Osteoblast (primary cell): ENCODE data around the gene AGK. TPM values are rescaled to one million over a fixed set of nuclear protein-coding genes. Genes with fewer than 3 reads are reported as not detected.

Experiments used
- DNase-seq: peaks from one replicate; pipeline ENCODE4 v3.0.0; 2011; ENCODE audit warnings: low spot score, mixed read lengths; ENCODE audit not compliant: insufficient read length; ENCODE audit errors: missing footprints
- H2AFZ ChIP-seq: 2 replicates; pipeline ENCODE4 v1.6.0; 2011; ENCODE audit warnings: mild to moderate bottlenecking, low read length
- H3K27ac ChIP-seq: 2 replicates; pipeline ENCODE4 v1.5.1; 2011; ENCODE audit warnings: mild to moderate bottlenecking, low read depth, low read length, moderate library complexity
- H3K27me3 ChIP-seq: 2 replicates; pipeline ENCODE4 v1.6.0; 2012; ENCODE audit warnings: mild to moderate bottlenecking, control low read depth, inconsistent platforms, low read length, moderate library complexity; ENCODE audit not compliant: insufficient read depth
- H3K36me3 ChIP-seq: 2 replicates; pipeline ENCODE4 v1.5.1; 2011; ENCODE audit warnings: mild to moderate bottlenecking, low read length, control low read depth, moderate library complexity; ENCODE audit not compliant: insufficient read depth
- H3K4me1 ChIP-seq: 2 replicates; pipeline ENCODE4 v1.5.1; 2011; ENCODE audit warnings: mild to moderate bottlenecking, low read length, control low read depth, moderate library complexity; ENCODE audit not compliant: insufficient read depth
- H3K4me2 ChIP-seq: 2 replicates; pipeline ENCODE4 v1.6.0; 2011; ENCODE audit warnings: mild to moderate bottlenecking, low read length; ENCODE audit not compliant: insufficient read depth
- H3K4me3 ChIP-seq: fragments of 200-600 bp; sonication (generic); 3 replicates; pipeline ENCODE4 v1.5.1; 2012; ENCODE audit warnings: mild to moderate bottlenecking, low read length, inconsistent platforms; ENCODE audit not compliant: insufficient read depth
- H3K79me2 ChIP-seq: 2 replicates; pipeline ENCODE4 v1.6.0; 2012; ENCODE audit warnings: mild to moderate bottlenecking, low read length, control low read depth, inconsistent platforms; ENCODE audit not compliant: insufficient read depth
- H3K9me3 ChIP-seq: 2 replicates; pipeline ENCODE4 v1.5.1; 2011; ENCODE audit warnings: low read depth, low read length, control low read depth
- H4K20me1 ChIP-seq: 2 replicates; pipeline ENCODE4 v1.6.0; 2012; ENCODE audit warnings: mild to moderate bottlenecking, low read length, control low read depth; ENCODE audit not compliant: insufficient read depth
- CTCF ChIP-seq: IDR thresholded peaks from 2 replicates; pipeline ENCODE4 v1.5.1; 2011; ENCODE audit warnings: mild to moderate bottlenecking, low read depth, low read length, moderate library complexity; ENCODE audit errors: extremely low read depth
- total RNA-seq: library from RNA; depleted of rRNA; stranded (reverse); fragments of >200 nt; gene quantifications from 2 replicates; pipeline ENCODE4 v1.2.3, GENCODE V29; 2012

Gene AGK
- total RNA-seq, 1 donor, result 26.1 TPM

DNA sequence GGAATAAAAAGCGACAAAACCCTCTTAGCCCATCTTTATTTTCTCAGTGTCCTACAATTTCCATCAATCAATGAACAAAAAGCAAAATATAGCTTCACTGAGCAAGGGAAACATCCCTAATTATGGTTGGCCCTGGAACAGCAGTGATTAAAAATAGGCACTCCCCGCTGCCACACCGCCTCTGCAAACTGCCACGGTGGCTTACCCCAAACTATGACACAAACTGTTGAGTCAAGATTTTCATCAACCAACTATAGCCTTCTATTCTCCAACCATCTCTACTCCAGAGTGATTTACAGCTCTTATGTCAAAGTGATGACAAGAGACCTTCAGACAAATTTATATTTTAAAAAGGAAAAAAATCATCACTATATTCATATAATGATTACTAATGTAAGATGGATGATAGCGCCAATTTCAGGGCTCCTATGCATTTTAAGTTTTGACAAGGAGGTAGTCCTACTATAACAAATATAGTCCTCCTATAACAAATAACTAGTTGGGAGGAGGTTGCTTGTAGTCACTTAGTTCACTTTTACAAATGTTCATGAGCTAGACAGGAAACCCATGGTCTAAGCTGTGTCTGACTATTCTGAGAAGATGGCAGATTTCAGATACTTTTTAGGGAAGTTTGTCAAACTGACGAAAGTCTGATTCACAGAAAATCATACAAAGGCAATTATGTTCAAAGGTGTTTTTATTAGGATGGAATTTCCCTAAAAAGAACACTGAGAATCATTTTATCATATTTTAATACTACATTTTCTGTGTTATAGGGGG is 124.4 kb downstream of the AGK start:
- TF ChIP-seq CTCF, result no peak
- Histone ChIP-seq H3K4me2 (no peak overlapping the region), H3K4me3 (no peak overlapping the region), H3K27ac (peak overlapping the region; percentile 45), H3K36me3 (no peaks in the 10 kb centered on the region), H3K27me3 (no peaks in the 10 kb centered on the region), H3K4me1 (peaks cover 21% of the 10 kb centered on the region), H4K20me1 (no peaks in the 10 kb centered on the region), H2AFZ (no peak overlapping the region), H3K79me2 (no peaks in the 10 kb centered on the region), H3K9me3 (no peaks in the 10 kb centered on the region)
- DNase-seq, result peak; percentile 26

DNA sequence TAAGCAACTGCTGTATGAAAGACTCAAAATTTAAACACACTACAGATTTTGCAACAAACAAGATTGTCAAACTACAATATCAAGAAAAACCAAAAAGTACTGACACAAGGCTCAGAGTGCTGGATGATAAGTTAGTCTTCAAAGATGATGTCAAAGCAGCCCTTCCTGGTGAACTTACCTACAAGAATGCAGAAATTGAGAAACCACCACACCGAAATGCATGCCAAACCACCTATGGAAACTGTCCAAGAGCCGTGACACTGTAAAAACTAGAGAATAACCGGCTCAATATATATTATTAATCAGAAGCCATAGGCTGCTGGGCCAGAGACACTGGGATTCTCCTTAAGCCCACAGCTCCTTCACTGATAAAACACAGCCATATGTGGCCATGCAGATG is 125.4 kb downstream of the AGK start:
- no peaks in the 10 kb centered on the region for H3K27me3 ChIP-seq
- H3K27ac ChIP-seq, result peak overlapping the region; percentile 45
- H3K4me3 ChIP-seq, result no peak overlapping the region
- H3K9me3 ChIP-seq, result no peaks in the 10 kb centered on the region
- no peak overlapping the region for H3K4me2 ChIP-seq
- no peaks in the 10 kb centered on the region for H3K79me2 ChIP-seq
- no peak overlapping the region for H2AFZ ChIP-seq
- peaks cover 21% of the 10 kb centered on the region for H3K4me1 ChIP-seq
- no peak for DNase-seq
- H3K36me3 ChIP-seq, result no peaks in the 10 kb centered on the region
- H4K20me1 ChIP-seq, result no peaks in the 10 kb centered on the region
- TF ChIP-seq CTCF, result no peak

DNA sequence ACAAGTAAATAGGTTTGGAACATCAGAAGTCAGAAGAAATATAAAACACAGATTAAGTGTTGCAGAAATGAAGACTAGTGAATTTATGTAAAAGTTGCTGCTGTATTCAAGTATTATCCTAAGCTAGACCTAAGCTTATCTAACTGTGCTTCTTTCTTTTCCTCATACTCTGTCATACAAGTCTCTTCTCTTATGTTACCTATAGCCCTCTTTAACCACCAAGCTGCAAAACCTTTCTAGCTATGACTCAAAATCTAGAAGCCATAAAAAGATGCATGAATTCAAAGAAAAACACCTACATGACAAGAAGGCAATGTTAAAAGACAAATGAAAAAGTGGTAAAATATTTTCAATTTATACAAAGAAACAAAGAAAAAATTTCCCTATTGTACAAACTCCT is 127.8 kb downstream of the AGK start:
- no peak for TF ChIP-seq CTCF
- H3K79me2 ChIP-seq, result no peaks in the 10 kb centered on the region
- H3K27me3 ChIP-seq, result no peaks in the 10 kb centered on the region
- H3K4me2 ChIP-seq, result no peak overlapping the region
- no peak overlapping the region for H2AFZ ChIP-seq
- H3K9me3 ChIP-seq, result no peaks in the 10 kb centered on the region
- DNase-seq, result no peak
- peaks cover 21% of the 10 kb centered on the region for H3K4me1 ChIP-seq
- H4K20me1 ChIP-seq, result no peaks in the 10 kb centered on the region
- no peak overlapping the region for H3K4me3 ChIP-seq
- H3K36me3 ChIP-seq, result peaks cover 4% of the 10 kb centered on the region
- no peak overlapping the region for H3K27ac ChIP-seq

DNA sequence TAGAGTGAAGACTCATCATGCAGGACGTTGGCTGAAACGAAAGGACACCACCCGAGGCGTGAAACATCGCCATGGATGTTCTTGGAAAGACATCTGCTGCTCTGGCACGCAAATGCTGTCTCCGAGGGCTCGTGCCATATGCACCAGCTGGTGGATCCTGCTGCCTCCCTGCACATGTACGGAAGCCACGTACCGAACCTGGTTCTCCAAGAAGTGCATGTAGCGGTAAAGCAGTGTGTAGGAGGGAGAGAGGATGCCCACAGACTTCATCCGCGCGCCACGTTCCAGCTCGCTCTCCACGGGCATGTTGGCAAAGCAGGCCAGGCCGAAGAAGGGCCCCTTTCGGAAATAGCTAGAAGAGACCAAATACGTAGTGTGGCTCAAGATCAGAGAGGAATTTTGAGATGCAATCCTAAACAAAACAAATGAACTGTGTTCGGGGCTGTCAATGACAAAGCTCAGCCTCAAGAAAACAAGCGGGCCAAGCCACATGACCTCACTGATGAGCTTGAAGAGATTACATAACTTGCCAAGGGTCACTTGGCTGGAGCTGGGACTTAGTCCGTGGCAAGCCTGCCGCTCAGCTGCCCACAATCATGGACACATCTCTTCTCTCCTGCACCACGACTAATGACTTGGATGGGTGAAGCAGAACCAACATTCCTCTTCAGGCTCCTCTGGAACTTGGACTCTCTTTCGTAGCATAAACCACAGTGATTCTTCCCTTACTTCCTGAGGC is 134.2 kb downstream of the AGK start:
- no peak for DNase-seq
- Histone ChIP-seq H3K27ac (no peak overlapping the region), H2AFZ (no peak overlapping the region), H3K36me3 (peaks cover 8% of the 10 kb centered on the region), H3K79me2 (peaks cover 3% of the 10 kb centered on the region), H3K4me1 (peaks cover 9% of the 10 kb centered on the region), H3K4me2 (no peak overlapping the region), H3K9me3 (no peaks in the 10 kb centered on the region), H4K20me1 (peaks cover 10% of the 10 kb centered on the region), H3K4me3 (no peak overlapping the region), H3K27me3 (no peaks in the 10 kb centered on the region)
- TF ChIP-seq CTCF, result no peak
